GM06990 (cell line): ENCODE results near the gene LDAH.

Source experiments
- DNase-seq: peaks from one replicate; pipeline ENCODE4 v3.0.0-alpha.2; 2011; ENCODE audit not compliant: insufficient read length; ENCODE audit errors: extremely low read depth
- H3K27me3 ChIP-seq: replicated peaks from 2 replicates; pipeline ENCODE4 v1.6.0; 2011; ENCODE audit warnings: low read length; ENCODE audit not compliant: control insufficient read depth, insufficient read depth
- H3K36me3 ChIP-seq: 2 replicates; pipeline ENCODE4 v1.5.1; 2011; ENCODE audit warnings: low read length; ENCODE audit not compliant: control insufficient read depth, insufficient read depth
- H3K4me3 ChIP-seq: replicated peaks from 2 replicates; pipeline ENCODE4 v1.5.1; 2011; ENCODE audit warnings: low read depth, mild to moderate bottlenecking, control low read depth, low read length
- TF ChIP-seq, protein P1 (sequence below): IDR thresholded peaks from 2 replicates; pipeline ENCODE4 v1.5.1; 2011; ENCODE audit warnings: low read length, control low read depth, mild to moderate bottlenecking, inconsistent platforms; ENCODE audit not compliant: insufficient read depth, poor library complexity, severe bottlenecking

LDAH gene

DNA sequence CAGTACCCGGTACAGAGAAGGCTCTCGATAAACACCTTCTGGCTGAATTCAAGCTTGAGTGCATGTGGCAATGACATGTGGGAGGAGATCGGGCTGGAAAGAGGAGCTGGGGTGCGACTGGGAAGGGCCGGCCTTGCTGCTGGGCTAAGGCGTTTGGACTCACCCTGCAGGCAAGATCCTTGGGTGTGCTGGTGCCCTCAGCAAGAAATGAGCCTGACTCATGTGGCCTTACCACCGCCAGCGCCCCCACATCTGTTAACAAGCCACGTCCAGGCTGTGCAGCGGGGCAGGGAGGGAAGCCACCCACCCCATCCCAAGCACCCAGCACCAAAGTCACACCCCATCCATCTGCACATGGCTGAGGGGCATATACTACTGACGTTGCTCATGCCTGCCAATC, 173.3 kb downstream of the LDAH start:
- Histone ChIP-seq H3K27me3 (no peaks in the 10 kb centered on the region), H3K36me3 (no peaks in the 10 kb centered on the region; the same call in 1 of the 2 replicates), H3K4me3 (no peak overlapping the region)
- TF ChIP-seq, protein P1, sequence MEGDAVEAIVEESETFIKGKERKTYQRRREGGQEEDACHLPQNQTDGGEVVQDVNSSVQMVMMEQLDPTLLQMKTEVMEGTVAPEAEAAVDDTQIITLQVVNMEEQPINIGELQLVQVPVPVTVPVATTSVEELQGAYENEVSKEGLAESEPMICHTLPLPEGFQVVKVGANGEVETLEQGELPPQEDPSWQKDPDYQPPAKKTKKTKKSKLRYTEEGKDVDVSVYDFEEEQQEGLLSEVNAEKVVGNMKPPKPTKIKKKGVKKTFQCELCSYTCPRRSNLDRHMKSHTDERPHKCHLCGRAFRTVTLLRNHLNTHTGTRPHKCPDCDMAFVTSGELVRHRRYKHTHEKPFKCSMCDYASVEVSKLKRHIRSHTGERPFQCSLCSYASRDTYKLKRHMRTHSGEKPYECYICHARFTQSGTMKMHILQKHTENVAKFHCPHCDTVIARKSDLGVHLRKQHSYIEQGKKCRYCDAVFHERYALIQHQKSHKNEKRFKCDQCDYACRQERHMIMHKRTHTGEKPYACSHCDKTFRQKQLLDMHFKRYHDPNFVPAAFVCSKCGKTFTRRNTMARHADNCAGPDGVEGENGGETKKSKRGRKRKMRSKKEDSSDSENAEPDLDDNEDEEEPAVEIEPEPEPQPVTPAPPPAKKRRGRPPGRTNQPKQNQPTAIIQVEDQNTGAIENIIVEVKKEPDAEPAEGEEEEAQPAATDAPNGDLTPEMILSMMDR, result no peak
- DNase-seq, result no peak

DNA sequence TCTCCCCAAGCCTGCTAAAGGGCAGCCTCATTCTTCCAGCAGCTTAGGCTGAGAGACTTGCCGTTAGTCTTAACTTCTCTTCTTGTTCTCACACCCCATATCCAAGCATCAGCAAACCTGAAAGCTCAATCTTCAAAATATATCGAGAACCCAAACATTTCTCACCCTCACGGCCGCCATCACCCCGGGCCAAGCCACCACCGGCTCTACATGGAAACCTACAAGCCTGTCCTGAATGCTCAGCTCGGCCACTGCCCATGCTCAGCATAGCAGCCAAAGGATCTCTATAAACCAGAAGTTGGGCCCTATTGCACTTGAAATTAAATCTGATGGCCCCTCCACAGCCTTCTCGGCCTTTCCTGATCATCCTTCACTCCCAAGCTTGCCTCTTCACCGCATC, 174.1 kb downstream of the LDAH start:
- Histone ChIP-seq H3K27me3 (no peaks in the 10 kb centered on the region), H3K36me3 (no peaks in the 10 kb centered on the region; the same call in 1 of the 2 replicates), H3K4me3 (no peak overlapping the region)
- TF ChIP-seq, protein P1, result no peak
- DNase-seq, result no peak

DNA sequence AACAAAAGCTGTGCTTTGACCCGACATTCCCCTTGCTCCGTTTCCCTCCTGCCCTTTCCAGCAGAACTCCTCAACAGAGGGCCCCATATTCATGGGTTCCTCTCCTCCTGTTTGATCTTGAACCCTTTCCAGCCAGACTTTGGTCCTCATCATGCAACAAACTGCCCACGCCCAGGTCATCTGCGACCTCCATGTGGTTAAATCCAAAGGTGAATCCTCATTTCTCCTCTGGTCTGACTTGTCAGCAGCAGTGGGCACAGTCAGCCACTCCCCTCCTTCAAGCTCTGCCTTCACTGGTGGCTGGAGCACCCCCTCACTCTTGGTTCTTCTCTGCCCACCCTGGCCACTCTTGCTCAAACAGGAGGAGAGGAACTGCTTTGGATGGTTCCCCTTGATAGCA, 174.7 kb downstream of the LDAH start:
- DNase-seq, result no peak
- Histone ChIP-seq H3K4me3 (no peak overlapping the region), H3K27me3 (no peaks in the 10 kb centered on the region), H3K36me3 (no peaks in the 10 kb centered on the region; the same call in 1 of the 2 replicates)
- TF ChIP-seq, protein P1, result no peak

DNA sequence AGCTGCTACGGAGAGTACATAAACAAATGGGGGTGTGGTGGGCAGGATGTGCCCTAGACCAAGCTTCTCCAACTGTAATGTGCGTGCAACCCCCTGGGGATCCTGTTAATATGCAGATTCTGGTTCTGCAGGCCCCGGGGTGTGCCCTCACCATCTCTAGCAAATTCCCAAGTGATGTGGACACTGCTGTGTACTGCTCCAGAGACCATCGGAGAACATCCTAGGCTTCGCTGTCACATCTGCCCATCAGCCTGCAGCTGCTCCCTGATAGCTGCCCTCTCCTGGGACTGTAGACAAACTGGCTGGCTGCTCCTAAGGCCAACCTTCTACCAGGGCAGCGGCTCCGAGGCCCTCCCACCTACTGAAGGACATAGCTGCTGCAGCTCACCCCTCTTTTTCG, 175.2 kb downstream of the LDAH start:
- H3K27me3 ChIP-seq, result no peaks in the 10 kb centered on the region
- DNase-seq, result no peak
- H3K4me3 ChIP-seq, result no peak overlapping the region
- no peaks in the 10 kb centered on the region; the same call in 1 of the 2 replicates for H3K36me3 ChIP-seq
- TF ChIP-seq, protein P1, result no peak

DNA sequence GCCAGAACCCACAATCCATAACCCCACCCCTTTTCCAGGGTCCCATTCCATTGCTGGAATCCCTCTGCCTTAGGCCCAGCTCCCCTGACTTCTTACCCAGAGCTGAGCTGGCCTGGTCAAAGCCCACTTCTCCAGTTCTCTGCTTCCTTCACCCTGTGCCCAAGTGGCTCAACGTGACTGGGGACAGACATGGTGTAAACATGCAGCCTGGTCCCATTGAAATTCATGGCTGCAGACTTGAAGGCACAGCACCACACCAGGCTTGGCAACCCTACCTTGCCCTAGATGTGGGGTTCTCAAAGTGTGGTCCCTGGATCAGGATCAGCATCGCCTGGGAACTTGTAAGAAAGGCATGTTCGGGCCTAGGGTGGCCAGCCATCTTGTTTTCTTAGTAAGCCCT, 175.7 kb downstream of the LDAH start:
- TF ChIP-seq, protein P1, result no peak
- Histone ChIP-seq H3K27me3 (no peaks in the 10 kb centered on the region), H3K4me3 (no peak overlapping the region)

DNA sequence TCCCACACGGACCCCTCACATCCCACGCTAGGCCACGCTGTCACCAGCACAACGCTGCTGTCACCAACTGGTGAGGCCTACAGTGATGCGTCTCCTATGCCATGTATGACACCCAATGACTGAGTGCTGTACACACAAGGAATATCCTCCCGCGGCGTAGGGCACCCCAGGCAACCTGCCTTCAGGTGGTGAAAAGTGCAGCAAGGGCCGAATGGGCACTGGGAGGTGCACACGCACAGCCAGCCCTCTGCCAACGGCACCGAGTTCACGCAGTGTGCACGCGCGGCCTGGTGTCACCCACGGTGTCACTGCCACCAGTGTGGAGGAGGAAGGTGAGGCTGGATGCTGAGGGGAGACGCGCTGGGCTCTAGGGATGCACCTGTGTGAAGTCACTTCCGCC, 176.5 kb downstream of the LDAH start:
- Histone ChIP-seq H3K4me3 (no peak overlapping the region), H3K36me3 (no peaks in the 10 kb centered on the region; the same call in none of the 2 replicates), H3K27me3 (no peaks in the 10 kb centered on the region)
- DNase-seq, result no peak
- TF ChIP-seq, protein P1, result no peak

More for the DNA sequence above, 175.7 kb downstream of the LDAH start:
- no peaks in the 10 kb centered on the region; the same call in 1 of the 2 replicates for H3K36me3 ChIP-seq
- DNase-seq, result no peak
